HL-60 (cell line): ENCODE data around the gene KYAT1.
"Not testable (repeated sequence)": the region's sequence is repeated elsewhere in the genome, so short reads cannot be mapped to it uniquely, and the experiment has no call there.

Source experiments
- DNase-seq, 2 experiments: peaks; one replicate each; pipeline ENCODE4 v3.0.0-alpha.2; 2010 to 2020; ENCODE audit warnings: low read depth in 1 of 2, low spot score in 1 of 2
- H3K27ac ChIP-seq: fragments of 250-450 bp; sonication (Bioruptor Pico); replicated peaks from 2 replicates; pipeline ENCODE4 v1.5.1; 2020; ENCODE audit warnings: mild to moderate bottlenecking, moderate library complexity
- H3K27me3 ChIP-seq: fragments of 250-450 bp; sonication (Bioruptor Pico); 2 replicates; pipeline ENCODE4 v1.5.1; 2021; ENCODE audit warnings: mild to moderate bottlenecking, moderate library complexity; ENCODE audit not compliant: insufficient read depth, poor library complexity, severe bottlenecking
- H3K4me3 ChIP-seq: replicated peaks from 2 replicates; pipeline ENCODE4 v1.5.1; 2011; ENCODE audit warnings: mild to moderate bottlenecking, control low read depth, low read length; ENCODE audit not compliant: insufficient read depth
- GABPA ChIP-seq: IDR thresholded peaks from 2 replicates; pipeline ENCODE4 v1.6.1; 2012; ENCODE audit warnings: low read depth
- POLR2AphosphoS5 ChIP-seq: IDR thresholded peaks from 2 replicates; pipeline ENCODE4 v1.6.1; 2012; ENCODE audit warnings: low read depth
- SPI1 ChIP-seq: IDR thresholded peaks from 2 replicates; pipeline ENCODE4 v1.6.1; 2012; ENCODE audit warnings: low read depth, mild to moderate bottlenecking, borderline replicate concordance
- TF ChIP-seq, protein P1 (sequence below): IDR thresholded peaks from one replicate; pipeline ENCODE4 v1.5.1; 2011; ENCODE audit warnings: low read length, control low read depth, inconsistent platforms; ENCODE audit not compliant: insufficient read depth
- TF ChIP-seq, protein P2 (sequence below): IDR thresholded peaks from 2 replicates; pipeline ENCODE4 v1.6.1; 2012; ENCODE audit warnings: low read depth; ENCODE audit not compliant: insufficient replicate concordance

The KYAT1 gene

DNA sequence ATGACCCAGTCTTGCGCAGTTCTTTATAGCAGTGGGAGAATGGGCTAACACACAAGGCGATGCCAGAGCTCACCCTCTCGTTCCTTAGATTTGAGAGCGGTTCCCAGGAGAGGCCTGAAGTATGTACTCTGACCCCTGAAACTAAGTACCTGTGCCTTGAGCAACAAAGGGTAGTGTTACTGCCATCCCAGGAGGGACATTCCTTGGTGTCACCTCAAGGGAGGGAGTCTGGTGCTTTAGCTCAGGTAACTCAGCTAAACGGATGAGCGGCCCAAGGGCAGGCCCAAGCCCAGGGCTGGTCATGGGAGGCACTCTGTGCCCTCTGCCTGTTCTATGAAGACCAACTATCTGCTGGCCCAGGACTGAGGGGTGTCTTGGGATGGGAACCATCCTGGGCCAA is 20.2 kb downstream of the KYAT1 start:
- H3K27ac ChIP-seq: no peak overlapping the region
- DNase-seq: no peak
- H3K27me3 ChIP-seq: no peaks in the 10 kb centered on the region
- TF ChIP-seq, protein P1, sequence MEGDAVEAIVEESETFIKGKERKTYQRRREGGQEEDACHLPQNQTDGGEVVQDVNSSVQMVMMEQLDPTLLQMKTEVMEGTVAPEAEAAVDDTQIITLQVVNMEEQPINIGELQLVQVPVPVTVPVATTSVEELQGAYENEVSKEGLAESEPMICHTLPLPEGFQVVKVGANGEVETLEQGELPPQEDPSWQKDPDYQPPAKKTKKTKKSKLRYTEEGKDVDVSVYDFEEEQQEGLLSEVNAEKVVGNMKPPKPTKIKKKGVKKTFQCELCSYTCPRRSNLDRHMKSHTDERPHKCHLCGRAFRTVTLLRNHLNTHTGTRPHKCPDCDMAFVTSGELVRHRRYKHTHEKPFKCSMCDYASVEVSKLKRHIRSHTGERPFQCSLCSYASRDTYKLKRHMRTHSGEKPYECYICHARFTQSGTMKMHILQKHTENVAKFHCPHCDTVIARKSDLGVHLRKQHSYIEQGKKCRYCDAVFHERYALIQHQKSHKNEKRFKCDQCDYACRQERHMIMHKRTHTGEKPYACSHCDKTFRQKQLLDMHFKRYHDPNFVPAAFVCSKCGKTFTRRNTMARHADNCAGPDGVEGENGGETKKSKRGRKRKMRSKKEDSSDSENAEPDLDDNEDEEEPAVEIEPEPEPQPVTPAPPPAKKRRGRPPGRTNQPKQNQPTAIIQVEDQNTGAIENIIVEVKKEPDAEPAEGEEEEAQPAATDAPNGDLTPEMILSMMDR: no peak
- no peak for TF ChIP-seq GABPA
- TF ChIP-seq, protein P2, sequence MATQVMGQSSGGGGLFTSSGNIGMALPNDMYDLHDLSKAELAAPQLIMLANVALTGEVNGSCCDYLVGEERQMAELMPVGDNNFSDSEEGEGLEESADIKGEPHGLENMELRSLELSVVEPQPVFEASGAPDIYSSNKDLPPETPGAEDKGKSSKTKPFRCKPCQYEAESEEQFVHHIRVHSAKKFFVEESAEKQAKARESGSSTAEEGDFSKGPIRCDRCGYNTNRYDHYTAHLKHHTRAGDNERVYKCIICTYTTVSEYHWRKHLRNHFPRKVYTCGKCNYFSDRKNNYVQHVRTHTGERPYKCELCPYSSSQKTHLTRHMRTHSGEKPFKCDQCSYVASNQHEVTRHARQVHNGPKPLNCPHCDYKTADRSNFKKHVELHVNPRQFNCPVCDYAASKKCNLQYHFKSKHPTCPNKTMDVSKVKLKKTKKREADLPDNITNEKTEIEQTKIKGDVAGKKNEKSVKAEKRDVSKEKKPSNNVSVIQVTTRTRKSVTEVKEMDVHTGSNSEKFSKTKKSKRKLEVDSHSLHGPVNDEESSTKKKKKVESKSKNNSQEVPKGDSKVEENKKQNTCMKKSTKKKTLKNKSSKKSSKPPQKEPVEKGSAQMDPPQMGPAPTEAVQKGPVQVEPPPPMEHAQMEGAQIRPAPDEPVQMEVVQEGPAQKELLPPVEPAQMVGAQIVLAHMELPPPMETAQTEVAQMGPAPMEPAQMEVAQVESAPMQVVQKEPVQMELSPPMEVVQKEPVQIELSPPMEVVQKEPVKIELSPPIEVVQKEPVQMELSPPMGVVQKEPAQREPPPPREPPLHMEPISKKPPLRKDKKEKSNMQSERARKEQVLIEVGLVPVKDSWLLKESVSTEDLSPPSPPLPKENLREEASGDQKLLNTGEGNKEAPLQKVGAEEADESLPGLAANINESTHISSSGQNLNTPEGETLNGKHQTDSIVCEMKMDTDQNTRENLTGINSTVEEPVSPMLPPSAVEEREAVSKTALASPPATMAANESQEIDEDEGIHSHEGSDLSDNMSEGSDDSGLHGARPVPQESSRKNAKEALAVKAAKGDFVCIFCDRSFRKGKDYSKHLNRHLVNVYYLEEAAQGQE: no peak
- TF ChIP-seq SPI1: no peak
- TF ChIP-seq POLR2AphosphoS5: no peak
- no peak overlapping the region for H3K4me3 ChIP-seq

DNA sequence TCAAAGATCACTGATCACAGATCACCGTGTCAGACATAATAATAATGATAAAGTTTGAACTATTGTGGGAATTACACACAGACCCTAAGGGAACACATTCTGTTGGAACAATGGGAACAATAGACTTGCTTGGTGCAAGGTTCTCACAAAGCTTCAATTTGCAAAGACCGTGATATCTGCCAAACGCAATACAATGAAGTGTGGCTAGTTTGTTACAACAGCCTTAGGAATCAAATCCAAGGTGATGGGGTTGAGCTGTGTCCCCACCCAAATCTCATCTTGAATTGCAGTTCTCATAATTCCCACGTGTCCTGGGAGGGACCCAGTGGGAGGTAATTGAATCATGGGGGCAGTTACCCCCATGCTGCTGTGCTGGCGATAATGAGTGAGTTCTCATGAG is 20.8 kb downstream of the KYAT1 start:
- DNase-seq: no peak
- Histone ChIP-seq H3K27ac (no peak overlapping the region), H3K4me3 (no peak overlapping the region), H3K27me3 (no peaks in the 10 kb centered on the region)
- TF ChIP-seq SPI1: no peak
- TF ChIP-seq GABPA: no peak
- TF ChIP-seq, protein P1: no peak
- TF ChIP-seq, protein P2: no peak
- no peak for TF ChIP-seq POLR2AphosphoS5

DNA sequence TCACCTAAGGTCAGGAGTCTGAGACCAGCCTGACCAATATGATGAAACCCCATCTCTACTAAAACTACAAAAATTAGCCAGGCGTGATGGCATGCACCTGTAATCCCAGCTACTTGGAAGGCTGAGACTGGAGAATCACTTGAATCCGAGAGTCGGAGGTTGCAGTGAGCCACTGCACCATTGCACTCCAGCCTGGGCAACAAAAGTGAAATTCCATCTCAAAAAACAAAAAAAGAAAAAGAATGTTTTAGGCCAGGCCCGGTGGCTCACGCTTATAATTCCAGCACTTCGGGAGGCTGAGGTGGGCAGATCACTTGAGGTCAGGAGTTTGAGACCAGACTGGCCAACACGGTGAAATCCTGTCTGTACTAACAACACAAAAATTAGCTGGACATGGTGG is 23.3 kb downstream of the KYAT1 start:
- not testable (repeated sequence) for H3K4me3 ChIP-seq, H3K27ac ChIP-seq, H3K27me3 ChIP-seq, DNase-seq

DNA sequence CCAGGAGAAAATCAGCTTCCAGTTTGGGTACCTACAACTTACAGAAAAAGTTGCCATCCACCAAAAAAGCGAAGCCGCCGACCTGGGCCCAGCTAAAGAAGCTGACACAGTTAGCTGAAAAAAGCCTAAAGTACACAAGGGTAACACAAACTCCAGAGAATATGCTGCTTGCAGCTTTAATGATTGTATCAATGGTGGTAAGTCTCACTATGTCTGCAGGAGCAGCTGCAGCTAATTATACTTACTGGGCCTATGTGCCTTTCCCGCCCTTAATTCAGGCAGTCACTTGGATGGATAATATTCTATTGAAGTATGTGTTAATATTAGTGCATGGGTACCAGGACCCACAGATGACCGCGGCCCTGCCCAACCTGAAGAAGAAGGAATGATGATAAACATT is 27.3 kb downstream of the KYAT1 start:
- not testable (repeated sequence) for H3K27ac ChIP-seq, H3K4me3 ChIP-seq, H3K27me3 ChIP-seq, DNase-seq

DNA sequence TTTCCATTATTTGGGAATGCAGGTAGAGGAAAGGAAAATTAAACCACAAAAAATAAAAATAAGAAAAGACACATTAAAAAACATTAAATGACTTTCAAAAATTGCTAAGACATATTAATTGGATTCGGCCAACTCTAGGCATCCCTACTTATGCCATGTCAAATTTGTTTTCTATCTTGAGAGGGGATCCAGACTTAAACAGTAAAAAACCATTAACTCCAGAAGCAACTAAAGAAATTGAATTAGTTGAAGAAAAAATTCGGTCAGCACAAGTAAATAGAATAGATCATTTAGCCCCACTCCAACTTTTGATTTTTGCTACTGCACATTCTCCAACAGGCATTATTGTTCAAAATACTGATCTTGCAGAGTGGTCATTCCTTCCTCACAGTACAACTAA is 29.1 kb downstream of the KYAT1 start:
- DNase-seq, H3K27ac ChIP-seq, H3K27me3 ChIP-seq, H3K4me3 ChIP-seq: not testable (repeated sequence)

DNA sequence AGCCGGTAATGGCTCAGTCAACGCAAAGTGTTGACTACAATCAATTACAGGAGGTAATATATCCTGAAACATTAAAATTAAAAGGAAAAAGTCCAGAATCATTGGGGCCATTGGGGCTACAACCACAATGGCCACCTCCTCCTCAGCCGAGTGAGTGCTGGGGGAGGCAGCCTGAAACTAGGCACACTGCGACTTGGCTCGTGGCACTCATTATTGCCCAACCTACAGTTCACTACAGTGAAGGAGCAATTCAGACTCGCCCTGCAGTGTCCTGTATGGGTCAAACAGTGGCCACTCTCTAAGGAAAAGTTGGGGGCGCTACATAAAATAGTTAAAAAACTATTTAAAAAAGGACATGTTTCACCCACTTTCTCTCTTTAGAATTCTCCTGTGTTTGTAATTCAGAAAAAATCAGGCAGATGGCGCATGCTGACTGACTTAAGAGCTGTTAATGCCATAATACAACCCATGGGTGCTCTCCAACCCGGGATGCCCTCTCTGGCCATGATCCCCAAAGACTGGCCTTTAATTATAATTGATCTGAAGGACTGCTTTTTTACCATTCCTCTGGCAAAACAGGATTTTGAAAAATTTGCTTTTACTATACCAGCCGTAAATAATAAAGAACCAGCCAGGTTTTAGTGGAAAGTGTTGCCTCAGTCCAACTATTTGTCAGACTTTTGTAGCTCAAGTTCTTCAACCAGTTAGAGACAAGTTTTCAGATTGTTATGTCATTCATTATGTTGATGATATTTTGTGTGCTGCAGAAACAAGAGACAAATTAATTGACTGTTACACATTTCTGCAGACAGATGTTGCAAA is 29.8 kb downstream of the KYAT1 start:
- not testable (repeated sequence) for H3K27me3 ChIP-seq, H3K27ac ChIP-seq, H3K4me3 ChIP-seq
- DNase-seq: peak in 1 of 2 experiments; percentile 45

DNA sequence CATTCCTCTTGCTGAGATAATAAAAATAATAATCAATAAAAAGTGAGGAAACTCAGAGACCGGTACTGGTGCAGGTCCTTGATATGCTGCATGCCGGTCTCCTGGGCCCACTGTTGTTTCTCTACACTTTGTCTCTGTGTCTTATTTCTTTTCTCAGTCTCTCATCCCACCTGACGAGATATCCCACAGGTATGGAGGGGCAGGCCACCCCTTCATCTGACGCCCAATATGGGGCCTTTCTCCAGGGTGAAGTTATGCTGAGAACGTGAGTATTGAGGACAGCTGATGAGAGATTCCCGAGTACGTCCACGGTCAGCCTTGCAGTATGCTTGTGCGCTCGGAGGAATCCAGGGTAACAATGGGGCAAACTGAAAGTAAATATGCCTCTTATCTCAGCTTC is 30.7 kb downstream of the KYAT1 start:
- H3K4me3 ChIP-seq, DNase-seq, H3K27ac ChIP-seq, H3K27me3 ChIP-seq: not testable (repeated sequence)
